ENCODE data around the gene MATCAP1.

The MATCAP1 gene

DNA sequence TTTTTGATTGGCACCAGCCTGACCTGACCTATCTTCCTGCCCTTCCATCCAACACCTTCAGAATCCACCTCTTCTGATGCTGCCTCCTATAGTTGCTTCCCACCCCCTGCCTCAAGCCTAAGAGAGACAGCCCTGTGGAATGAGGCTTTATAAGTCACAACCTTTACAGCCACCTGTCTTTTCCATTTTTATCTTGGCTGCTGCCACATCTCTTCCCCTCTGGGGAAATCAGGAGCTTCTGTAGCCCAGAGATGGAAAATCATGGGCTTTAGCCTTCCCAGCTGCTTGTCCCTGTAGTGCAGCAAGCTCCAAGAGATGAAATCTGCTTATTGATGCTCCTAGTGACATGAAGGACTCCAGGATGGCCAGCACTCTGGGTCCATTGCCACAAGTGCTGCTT is 55.3 kb downstream of the MATCAP1 start:
- no peak for DNase-seq (ENCODE audit: low spot score)
